ENCODE results near the gene STK32A.

DNA sequence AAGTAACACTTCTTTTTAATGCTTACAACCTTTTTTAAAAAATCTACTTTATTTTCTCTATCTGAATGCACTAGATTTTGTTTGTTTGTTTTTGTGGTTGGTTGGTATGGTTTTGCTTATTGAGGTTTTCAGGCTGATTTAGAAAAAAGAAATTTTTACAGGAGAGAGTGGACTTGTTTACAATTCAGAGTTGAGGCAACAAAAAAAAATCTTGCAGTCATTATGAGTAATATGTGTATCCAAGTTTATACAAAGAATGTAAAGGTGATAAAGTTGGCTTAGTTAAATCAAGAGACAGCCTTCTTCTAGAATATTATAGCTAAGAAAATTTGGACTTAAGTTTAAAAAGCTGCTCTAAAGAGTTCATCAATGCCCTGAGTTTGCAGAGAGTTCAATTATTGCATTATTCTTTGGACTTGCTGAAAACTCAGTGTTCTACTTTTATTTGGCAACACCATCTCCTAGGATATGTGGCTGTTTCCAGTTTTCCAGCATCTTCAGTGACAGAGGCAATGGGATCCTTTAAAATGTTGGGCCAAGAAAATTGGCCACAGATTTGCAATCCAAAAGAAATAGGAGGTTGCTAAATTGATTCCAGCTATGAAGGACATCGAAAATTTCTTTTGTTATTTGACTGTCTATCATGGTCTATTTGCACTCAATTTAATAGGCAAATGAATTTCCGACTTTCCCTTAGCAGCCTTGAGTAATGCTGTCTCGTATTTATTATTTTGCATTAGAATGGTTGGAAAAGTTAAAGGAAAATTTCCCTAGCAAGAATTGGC is 10.7 kb downstream of the STK32A start:
- TF ChIP-seq, protein P1, sequence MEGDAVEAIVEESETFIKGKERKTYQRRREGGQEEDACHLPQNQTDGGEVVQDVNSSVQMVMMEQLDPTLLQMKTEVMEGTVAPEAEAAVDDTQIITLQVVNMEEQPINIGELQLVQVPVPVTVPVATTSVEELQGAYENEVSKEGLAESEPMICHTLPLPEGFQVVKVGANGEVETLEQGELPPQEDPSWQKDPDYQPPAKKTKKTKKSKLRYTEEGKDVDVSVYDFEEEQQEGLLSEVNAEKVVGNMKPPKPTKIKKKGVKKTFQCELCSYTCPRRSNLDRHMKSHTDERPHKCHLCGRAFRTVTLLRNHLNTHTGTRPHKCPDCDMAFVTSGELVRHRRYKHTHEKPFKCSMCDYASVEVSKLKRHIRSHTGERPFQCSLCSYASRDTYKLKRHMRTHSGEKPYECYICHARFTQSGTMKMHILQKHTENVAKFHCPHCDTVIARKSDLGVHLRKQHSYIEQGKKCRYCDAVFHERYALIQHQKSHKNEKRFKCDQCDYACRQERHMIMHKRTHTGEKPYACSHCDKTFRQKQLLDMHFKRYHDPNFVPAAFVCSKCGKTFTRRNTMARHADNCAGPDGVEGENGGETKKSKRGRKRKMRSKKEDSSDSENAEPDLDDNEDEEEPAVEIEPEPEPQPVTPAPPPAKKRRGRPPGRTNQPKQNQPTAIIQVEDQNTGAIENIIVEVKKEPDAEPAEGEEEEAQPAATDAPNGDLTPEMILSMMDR (IDR thresholded peaks at IDR 0.05 in 4 of 5, conservative IDR thresholded peaks at IDR 0.05 in 1 of 5), result no peak
- TF ChIP-seq POLR2A (IDR thresholded peaks at IDR 0.05), result no peak
